NT2/D1 (cell line): ENCODE data around the gene TNFRSF25.

Source experiments
- SUZ12 ChIP-seq: IDR thresholded peaks from 2 replicates; pipeline ENCODE4 v1.6.1; 2011; ENCODE audit not compliant: insufficient read length, insufficient read depth; ENCODE audit errors: extremely low read depth
- YY1 ChIP-seq: IDR thresholded peaks from 2 replicates; pipeline ENCODE4 v1.6.1; 2011; ENCODE audit not compliant: insufficient read length, insufficient read depth
- ZNF274 ChIP-seq: IDR thresholded peaks from 2 replicates; pipeline ENCODE4 v1.6.1; 2011; ENCODE audit warnings: mild to moderate bottlenecking, low read depth, low read length

DNA sequence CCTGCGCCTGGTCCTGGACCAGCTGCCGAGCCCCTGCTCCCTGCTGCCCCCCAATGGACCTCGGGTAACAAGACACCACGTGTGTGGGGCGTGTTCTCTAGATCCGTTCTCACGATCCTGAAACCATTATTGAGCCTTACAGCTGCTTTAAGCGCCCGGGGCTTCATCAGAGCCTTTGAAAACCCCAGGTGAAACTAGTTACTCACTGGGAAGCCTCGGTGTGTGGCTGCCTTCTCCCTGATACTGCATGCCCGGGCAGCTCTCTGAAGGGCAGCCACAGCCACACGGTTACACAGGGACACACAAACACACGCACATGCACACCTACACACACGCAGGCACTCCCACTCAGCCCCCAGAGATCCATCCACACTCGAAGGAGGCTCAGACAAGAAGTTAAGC lies 51.5 kb downstream of the TNFRSF25 start:
- no peak for TF ChIP-seq ZNF274
- no peak for TF ChIP-seq SUZ12
- no peak for TF ChIP-seq YY1
